A549 (cell line): ENCODE data around the gene TRPV4. TPM values are rescaled to one million over a fixed set of nuclear protein-coding genes. Genes with fewer than 3 reads are reported as not detected.

Source experiments
- ATAC-seq, 2 experiments: fragments of 200-7000 bp in 1 of 2; fragments of >200 bp in 1 of 2; cut with Nextera tagmentation in 1 of 2; cut with Tn5 transposase in 1 of 2; 3 replicates each; pipeline versions ENCODE4 v1.8.0 to v1.9.1; 2018 to 2020; ENCODE audit warnings: mild to moderate bottlenecking in 1 of 2, moderate library complexity in 1 of 2
- CTCF ChIA-PET: fragments of 300-600 bp; sonication (Branson Sonifier 250); formaldehyde crosslinking; extraction: SDS; loops from one replicate; lab custom pipeline; 2021; ENCODE audit warnings: antibody characterized with exemption, inconsistent platforms; lab: Yijun Ruan, JAX
- POLR2A ChIA-PET: fragments of 350-600 bp; formaldehyde crosslinking; extraction: SDS; loops from one replicate; lab custom pipeline; 2021; ENCODE audit warnings: antibody characterized with exemption, inconsistent platforms; lab: Yijun Ruan, JAX
- DNase-seq, 2 experiments: peaks; one replicate each; pipeline versions ENCODE4 v3.0.0 to v3.0.0-alpha.2; 2011 to 2016; ENCODE audit warnings: low read depth in 1 of 2, low spot score in 1 of 2
- FAIRE-seq: peaks from 2 replicates; lab custom pipeline; 2011; peaks lifted over from hg19 to GRCh38; lab: Jason Lieb, UNC
- H3K27ac ChIP-seq, 2 experiments: fragments of >200 bp; sonication (Bioruptor Twin); formaldehyde crosslinking; 3 replicates each; pipeline ENCODE4 v1.5.1; 2016 to 2017
- H3K4me1 ChIP-seq: fragments of >200 bp; sonication (Bioruptor Twin); formaldehyde crosslinking; 3 replicates; pipeline ENCODE4 v1.6.1; 2016
- H3K4me2 ChIP-seq: fragments of >200 bp; sonication (Bioruptor Twin); formaldehyde crosslinking; 3 replicates; pipeline ENCODE4 v1.6.1; 2016
- H3K4me3 ChIP-seq: fragments of >200 bp; sonication (Bioruptor Twin); formaldehyde crosslinking; 3 replicates; pipeline ENCODE4 v1.5.1; 2016
- H3K9me3 ChIP-seq: fragments of >200 bp; sonication (Bioruptor Twin); formaldehyde crosslinking; 3 replicates; pipeline ENCODE4 v1.6.1; 2016
- BHLHE40 ChIP-seq: IDR thresholded peaks from 2 replicates; pipeline ENCODE4 v1.6.1; 2012; ENCODE audit warnings: low read depth, low read length, inconsistent platforms
- CHD2 ChIP-seq: fragments of 150-350 bp; IDR thresholded peaks from 2 replicates; pipeline ENCODE4 v1.6.1; 2014; ENCODE audit warnings: low read length; ENCODE audit not compliant: partially characterized antibody
- CHD4 ChIP-seq: fragments of 200-600 bp; sonication (generic); IDR thresholded peaks from 2 replicates; pipeline ENCODE4 v1.6.1; 2016; ENCODE audit warnings: antibody characterized with exemption, mild to moderate bottlenecking, borderline replicate concordance
- E2F6 ChIP-seq: IDR thresholded peaks from 2 replicates; pipeline ENCODE4 v1.6.1; 2012; ENCODE audit warnings: low read depth, borderline replicate concordance
- ELK1 ChIP-seq: fragments of 150-350 bp; IDR thresholded peaks from 2 replicates; pipeline ENCODE4 v1.6.1; 2014; ENCODE audit warnings: low read depth, mild to moderate bottlenecking, low read length
- EP300 ChIP-seq, 2 experiments: fragments of >200 bp; sonication (Bioruptor Twin); formaldehyde crosslinking; IDR thresholded peaks; 2 replicates in 1 of 2; 3 replicates in 1 of 2; pipeline ENCODE4 v1.6.1; 2016 to 2017
- FOSL2 ChIP-seq, 2 experiments: fragments of 450-650 bp in 1 of 2; fragments of >200 bp in 1 of 2; sonication (Bioruptor Twin) in 1 of 2; formaldehyde crosslinking; IDR thresholded peaks; 2 replicates each; pipeline versions ENCODE4 v1.5.0 to v1.6.1; 2016 to 2020; ENCODE audit warnings: mild to moderate bottlenecking in 1 of 2, moderate library complexity in 1 of 2
- HDAC2 ChIP-seq: fragments of 200-600 bp; sonication (generic); IDR thresholded peaks from 2 replicates; pipeline ENCODE4 v1.6.1; 2016
- HEYL ChIP-seq: fragments of 250-450 bp; sonication (Bioruptor Pico); IDR thresholded peaks from 2 replicates; pipeline ENCODE4 v1.8.0; 2021; ENCODE audit warnings: mild to moderate bottlenecking, moderate library complexity
- HOXB13 ChIP-seq: fragments of 250-450 bp; sonication (Bioruptor Pico); IDR thresholded peaks from 2 replicates; pipeline ENCODE4 v1.5.0; 2020; ENCODE audit warnings: low read depth, mild to moderate bottlenecking, moderate library complexity
- HOXB5 ChIP-seq: fragments of 250-450 bp; sonication (Bioruptor Pico); IDR thresholded peaks from 2 replicates; pipeline ENCODE4 v1.5.0; 2020; ENCODE audit warnings: mild to moderate bottlenecking, moderate library complexity
- KDM1A ChIP-seq: fragments of 200-600 bp; sonication (generic); IDR thresholded peaks from 2 replicates; pipeline ENCODE4 v1.6.1; 2016; ENCODE audit warnings: low read depth, mild to moderate bottlenecking
- NR3C1 ChIP-seq: fragments of >200 bp; sonication (Bioruptor Twin); formaldehyde crosslinking; IDR thresholded peaks from 3 replicates; pipeline ENCODE4 v1.6.1; 2017
- PHF8 ChIP-seq: fragments of 200-600 bp; sonication (generic); IDR thresholded peaks from 2 replicates; pipeline ENCODE4 v1.6.1; 2016; ENCODE audit warnings: low read depth, mild to moderate bottlenecking, antibody characterized with exemption, moderate library complexity, borderline replicate concordance
- POLR2A ChIP-seq: IDR thresholded peaks from 2 replicates; pipeline ENCODE4 v1.6.1; 2012; ENCODE audit warnings: mild to moderate bottlenecking, low read length
- POLR2AphosphoS2 ChIP-seq: conservative IDR thresholded peaks from 2 replicates; pipeline ENCODE4 v1.6.1; 2012; ENCODE audit warnings: low read length, improper control_type of control experiment, inconsistent platforms
- RFX5 ChIP-seq: fragments of 450-650 bp; IDR thresholded peaks from 2 replicates; pipeline ENCODE4 v1.7.1; 2014; ENCODE audit warnings: antibody characterized with exemption, mild to moderate bottlenecking, moderate library complexity
- RNF2 ChIP-seq: fragments of 200-600 bp; sonication (generic); IDR thresholded peaks from 2 replicates; pipeline ENCODE4 v1.6.1; 2016; ENCODE audit warnings: low read depth, mild to moderate bottlenecking, antibody characterized with exemption, moderate library complexity, borderline replicate concordance
- SMC3 ChIP-seq: fragments of >200 bp; sonication (Bioruptor Twin); formaldehyde crosslinking; IDR thresholded peaks from 3 replicates; pipeline ENCODE4 v1.6.1; 2018; ENCODE audit warnings: inconsistent platforms
- TP53 ChIP-seq: fragments of 250-450 bp; sonication (Bioruptor Pico); IDR thresholded peaks from 2 replicates; pipeline ENCODE4 v1.5.0; 2021; ENCODE audit warnings: mild to moderate bottlenecking, moderate library complexity
- USF2 ChIP-seq: fragments of 450-650 bp; IDR thresholded peaks from 2 replicates; pipeline ENCODE4 v1.6.1; 2014; ENCODE audit warnings: antibody characterized with exemption
- ZC3H11A ChIP-seq: fragments of 450-650 bp; IDR thresholded peaks from 2 replicates; pipeline ENCODE4 v1.6.1; 2014; ENCODE audit warnings: antibody characterized with exemption, mild to moderate bottlenecking
- ZSCAN20 ChIP-seq: fragments of 250-450 bp; sonication (Bioruptor Pico); IDR thresholded peaks from 2 replicates; pipeline ENCODE4 v1.8.0; 2022; ENCODE audit warnings: mild to moderate bottlenecking, moderate library complexity
- WGBS: methylation state at CpG from one replicate; pipeline ENCODE4 v1.1.6; 2017; ENCODE audit errors: missing lambda C conversion rate; 5-methylcytosine and 5-hydroxymethylcytosine counted together
- polyA plus RNA-seq, 4 experiments: library from polyadenylated mRNA; depleted of rRNA in 3 of 4; stranded (reverse); fragments of >200 nt; fragmentation: RNase III in 1 of 4; extraction: RNeasy Plus Mini Kit Qiagen cat#74134 plus additional on column Dnase treatment in 1 of 4; gene quantifications; 2 replicates in 3 of 4; 3 replicates in 1 of 4; pipeline ENCODE4 v1.2.3, GENCODE V29; 2011 to 2017
- TF ChIP-seq, protein P1 (sequence below): fragments of >200 bp; sonication (Bioruptor Twin); formaldehyde crosslinking; IDR thresholded peaks from 3 replicates; pipeline ENCODE4 v1.6.1; 2016
- TF ChIP-seq, protein P2 (sequence below): fragments of >200 bp; sonication (Bioruptor Twin); formaldehyde crosslinking; IDR thresholded peaks from 2 replicates; pipeline ENCODE4 v1.6.1; 2016

The TRPV4 gene
- polyA plus RNA-seq, 2 of the 4 experiments (the other 2 are of a cell fraction) = 0.15 to 0.37 TPM

GRCh38 chr12:109813810-109814416 lies 19.3 kb downstream of the TRPV4 start:
- FAIRE-seq = no peak
- DNase-seq = no peak
- peaks cover 8% of the 10 kb centered on the region for H3K4me1 ChIP-seq
- ATAC-seq = no peak
- POLR2A ChIA-PET = no interaction called here
- no peak overlapping the region for H3K4me2 ChIP-seq
- H3K9me3 ChIP-seq = no peaks in the 10 kb centered on the region
- CTCF ChIA-PET = interaction anchor here (4.3 to 7.3 kb wide), 2 partner anchors 8 to 31 kb away, joined by 25 to 85 read pairs; no protein-coding TSS in a partner anchor
- 64% methylated on average over 6 of the region's 6 CpGs for WGBS
- TF ChIP-seq PHF8 (no peak), ZC3H11A (no peak), FOSL2 (IDR thresholded peaks at IDR 0.05) (no peak), FOSL2 (CRISPR knock-in tag; IDR thresholded peaks at IDR 0.05) (no peak), POLR2A (no peak), POLR2AphosphoS2 (no peak), BHLHE40 (no peak), HDAC2 (no peak), RNF2 (no peak), EP300 (IDR thresholded peaks at IDR 0.05) (no peak), TP53 (no peak), CHD2 (no peak), KDM1A (no peak), ZSCAN20 (CRISPR knock-in tag) (no peak)
- H3K27ac ChIP-seq = no peak overlapping the region
- H3K4me3 ChIP-seq = no peak overlapping the region

- H3K4me3 ChIP-seq = no peak overlapping the region
- peaks cover 3% of the 10 kb centered on the region; the same call in 1 of the 3 replicates for H3K4me1 ChIP-seq
- H3K27ac ChIP-seq = no peak overlapping the region
- peak in 1 of 2 experiments; percentile 67 for DNase-seq
- peak; percentile 66 to 84; a peak in 4 of 6 replicates for ATAC-seq
- TF ChIP-seq ELK1 (no peak), HOXB13 (no peak), EP300 (IDR thresholded peaks at IDR 0.05) (no peak), POLR2A (no peak), BHLHE40 (no peak), E2F6 (no peak), CHD4 (no peak), HEYL (no peak), RFX5 (no peak), NR3C1 (no peak), USF2 (no peak), ZC3H11A (no peak), SMC3 (no peak), HOXB5 (CRISPR knock-in tag) (no peak), CHD2 (no peak), KDM1A (no peak), PHF8 (no peak)
- TF ChIP-seq, protein P1, sequence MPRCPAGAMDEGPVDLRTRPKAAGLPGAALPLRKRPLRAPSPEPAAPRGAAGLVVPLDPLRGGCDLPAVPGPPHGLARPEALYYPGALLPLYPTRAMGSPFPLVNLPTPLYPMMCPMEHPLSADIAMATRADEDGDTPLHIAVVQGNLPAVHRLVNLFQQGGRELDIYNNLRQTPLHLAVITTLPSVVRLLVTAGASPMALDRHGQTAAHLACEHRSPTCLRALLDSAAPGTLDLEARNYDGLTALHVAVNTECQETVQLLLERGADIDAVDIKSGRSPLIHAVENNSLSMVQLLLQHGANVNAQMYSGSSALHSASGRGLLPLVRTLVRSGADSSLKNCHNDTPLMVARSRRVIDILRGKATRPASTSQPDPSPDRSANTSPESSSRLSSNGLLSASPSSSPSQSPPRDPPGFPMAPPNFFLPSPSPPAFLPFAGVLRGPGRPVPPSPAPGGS = no peak
- TF ChIP-seq, protein P2, sequence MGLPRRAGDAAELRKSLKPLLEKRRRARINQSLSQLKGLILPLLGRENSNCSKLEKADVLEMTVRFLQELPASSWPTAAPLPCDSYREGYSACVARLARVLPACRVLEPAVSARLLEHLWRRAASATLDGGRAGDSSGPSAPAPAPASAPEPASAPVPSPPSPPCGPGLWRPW = no peak
- POLR2A ChIA-PET = no interaction called here
- FAIRE-seq = no peak
- no peak overlapping the region for H3K4me2 ChIP-seq
- WGBS = 37% methylated on average over 5 of the region's 5 CpGs
- CTCF ChIA-PET = interaction anchor here (0.7 to 3.8 kb wide), 8 partner anchors 13 to 214 kb away, joined by 3 to 30 read pairs (median 4); partner anchors contain the start of gene TRPV4
- no peaks in the 10 kb centered on the region for H3K9me3 ChIP-seq
Observed at GRCh38 chr12:109811624-109811995, 21.6 kb downstream of the TRPV4 start.
